ENCODE data around the gene NOC4L.
A peak's percentile ranks its signal among the peaks of the same experiment; 100 is the strongest.

The NOC4L gene

DNA sequence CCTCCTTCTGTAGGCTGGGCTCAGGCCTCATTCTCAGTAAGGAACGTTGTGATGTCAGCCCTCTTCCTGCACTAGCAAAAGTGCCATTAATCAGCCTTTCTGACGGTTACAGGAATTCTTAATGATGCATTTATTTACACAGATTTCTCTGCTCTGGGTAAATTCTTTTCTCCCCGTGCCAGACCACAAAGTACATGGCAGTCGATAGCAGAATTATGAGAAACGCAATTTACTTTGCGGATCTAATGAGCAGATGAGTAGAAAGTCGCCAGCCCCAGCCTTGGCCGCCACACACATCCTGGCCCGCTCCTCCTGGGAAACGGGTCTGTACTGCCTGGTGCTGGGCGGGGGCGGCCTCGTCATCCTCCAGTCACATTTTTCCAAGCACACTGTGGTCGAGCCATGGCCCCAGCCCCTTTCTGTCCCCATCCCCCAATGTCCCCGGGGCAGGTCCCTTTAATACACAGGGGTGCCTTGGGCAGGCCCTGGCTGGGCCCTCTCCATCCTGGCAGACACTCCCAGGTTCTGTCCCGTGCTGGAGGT is 25.9 kb downstream of the NOC4L start:
- DNase-seq, result no peak

DNA sequence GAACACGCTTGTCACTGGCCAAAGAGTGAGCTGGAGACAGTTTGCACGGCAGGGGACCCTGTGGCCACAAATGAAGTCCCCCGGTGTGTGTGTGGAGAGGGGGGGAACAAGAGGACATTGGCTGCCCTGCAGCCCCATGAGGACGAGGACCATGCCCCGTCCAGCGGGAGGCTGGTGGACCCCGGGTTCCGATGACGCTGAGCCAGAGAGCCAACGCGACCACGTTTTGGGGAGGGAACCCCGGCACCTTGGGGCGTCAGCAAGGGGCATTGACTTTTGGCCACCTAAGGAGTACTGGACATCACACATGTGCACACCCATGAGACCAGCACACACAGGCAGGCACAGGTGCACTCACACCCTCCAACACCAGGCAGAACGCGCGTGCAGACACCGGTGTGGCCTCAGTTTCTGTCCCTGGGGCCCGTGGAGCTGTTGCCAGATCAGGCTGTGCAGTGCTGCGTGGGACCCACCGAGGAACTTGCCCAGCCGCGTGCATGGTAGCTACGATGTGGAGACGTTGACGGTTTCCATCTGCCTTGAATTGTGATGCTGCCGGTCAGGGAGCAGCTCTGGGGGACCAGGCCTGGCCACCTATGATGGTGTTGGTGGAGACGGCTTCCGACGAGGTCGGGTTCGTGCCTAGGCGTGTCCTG is 26.5 kb downstream of the NOC4L start:
- DNase-seq, result no peak

DNA sequence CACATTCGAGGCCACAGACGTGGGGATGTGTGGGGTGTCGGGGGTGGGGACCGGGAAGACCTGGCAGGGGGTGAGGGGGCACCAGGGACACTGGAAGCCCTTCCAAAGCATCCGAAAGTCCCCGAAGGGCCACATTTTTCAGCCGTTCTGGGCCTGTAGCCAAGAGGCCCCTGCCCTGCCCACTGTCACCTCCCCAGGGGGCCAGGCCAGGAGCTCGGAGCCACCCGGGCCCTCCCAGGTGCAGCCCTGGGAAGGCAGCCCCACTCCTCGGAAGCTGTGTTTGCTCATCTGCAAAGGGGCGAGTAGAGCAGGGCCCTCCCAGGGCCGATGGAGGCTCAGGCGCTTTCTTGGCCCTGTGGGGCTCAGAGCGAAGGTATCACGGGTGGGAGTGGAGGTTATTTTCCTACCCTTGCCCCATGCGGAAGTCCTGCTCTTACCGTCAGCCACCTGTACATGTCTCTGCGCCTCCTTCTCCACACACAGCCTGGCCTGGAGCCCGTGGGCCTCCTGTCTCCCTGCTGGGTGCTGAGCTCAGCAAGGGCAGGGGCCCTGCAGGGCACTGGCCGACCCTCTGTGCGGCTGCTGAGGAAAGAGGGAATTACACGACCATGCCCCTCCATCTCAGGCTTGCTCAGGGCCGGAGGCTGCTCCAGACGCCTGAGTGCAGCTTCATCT is 27.2 kb downstream of the NOC4L start:
- DNase-seq, result no peak

DNA sequence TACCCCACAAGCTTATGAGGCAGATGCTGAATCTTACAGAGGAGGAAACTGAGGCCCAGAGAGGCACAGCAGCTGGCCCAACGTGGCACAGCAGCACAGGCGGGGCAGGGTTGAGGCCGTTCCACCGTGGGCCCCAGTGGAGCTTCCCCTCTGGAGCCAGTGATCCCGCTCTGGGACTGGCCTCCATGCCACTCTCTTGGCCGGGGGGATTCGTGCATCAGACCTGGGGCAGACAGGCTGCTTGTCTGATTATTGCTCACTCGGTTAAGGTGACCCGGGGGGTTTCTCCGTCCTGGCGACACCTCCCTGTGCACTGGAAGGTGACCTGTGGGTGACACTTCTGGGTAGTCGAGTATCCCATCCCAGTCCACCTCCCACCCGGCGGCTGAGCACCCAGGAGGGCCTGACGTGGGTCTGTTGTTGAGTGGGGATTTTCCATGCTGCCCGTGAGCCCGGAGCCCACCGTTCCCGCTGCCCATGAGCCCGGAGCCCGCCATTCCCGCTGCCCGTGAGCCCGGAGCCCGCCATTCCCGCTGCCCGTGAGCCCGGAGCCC is 27.8 kb downstream of the NOC4L start:
- no peak for DNase-seq

DNA sequence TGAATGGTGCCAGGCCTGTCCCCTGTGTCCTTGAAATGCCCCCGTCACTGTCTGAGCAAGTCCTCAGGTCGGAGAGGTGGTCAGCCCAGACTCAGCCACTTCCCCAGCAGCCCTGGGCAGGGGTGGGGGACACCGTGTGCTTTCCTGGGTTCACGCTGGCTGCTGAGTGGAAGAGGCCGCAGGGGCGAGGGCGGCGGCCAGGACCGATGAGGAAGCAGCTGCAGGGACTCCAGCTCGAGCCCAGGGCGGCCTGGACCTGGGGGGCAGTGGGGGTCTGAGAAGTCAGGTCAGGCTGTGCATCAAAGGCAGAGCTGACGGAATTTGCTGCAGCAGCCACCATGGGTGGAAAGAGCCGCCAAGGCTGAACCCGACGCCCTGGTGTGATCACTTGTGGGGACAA is 28.4 kb downstream of the NOC4L start:
- DNase-seq, result no peak

DNA sequence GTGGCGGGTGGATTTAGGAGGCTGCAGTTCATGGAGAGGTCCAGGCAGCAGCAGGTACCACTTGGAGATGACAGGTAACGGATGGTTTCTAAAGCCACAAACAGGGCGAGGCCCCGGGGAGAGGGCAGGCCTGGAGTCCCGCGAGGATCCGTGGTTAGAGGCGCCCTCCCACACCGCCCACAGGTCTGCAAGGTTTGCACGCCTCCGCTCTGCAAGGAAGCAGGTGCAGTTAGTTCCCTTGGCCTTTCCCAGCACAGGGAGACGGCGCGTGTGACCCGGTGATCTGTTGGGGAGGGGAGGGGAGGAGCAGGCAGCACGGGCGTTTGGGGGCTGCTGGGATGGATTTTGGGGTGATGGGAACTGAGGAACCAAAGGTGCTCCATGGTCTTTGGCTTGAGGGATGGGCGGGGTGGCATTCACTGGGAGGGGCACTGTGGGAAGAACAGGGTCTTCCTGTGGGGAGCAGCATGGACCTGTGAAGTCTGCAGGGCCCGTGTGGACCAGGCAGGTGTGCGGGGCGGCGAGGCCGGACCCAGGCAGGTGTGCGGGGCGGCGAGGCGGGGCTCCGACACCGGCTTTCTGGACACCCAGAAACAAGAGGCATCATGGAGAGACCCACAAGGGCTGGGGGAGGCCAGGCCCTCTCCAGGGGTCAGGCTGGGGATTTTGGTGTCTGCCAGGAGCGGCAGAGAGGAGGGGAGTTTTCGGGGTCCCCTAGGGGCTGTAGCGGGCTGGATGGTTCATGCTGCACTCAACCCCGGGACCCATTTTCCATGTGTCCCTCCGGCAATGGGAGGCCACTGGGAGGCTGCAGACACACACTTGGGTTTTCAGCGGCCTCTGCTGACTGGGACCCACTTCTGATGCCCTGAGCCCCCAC is 29.1 kb downstream of the NOC4L start:
- DNase-seq, result no peak

DNA sequence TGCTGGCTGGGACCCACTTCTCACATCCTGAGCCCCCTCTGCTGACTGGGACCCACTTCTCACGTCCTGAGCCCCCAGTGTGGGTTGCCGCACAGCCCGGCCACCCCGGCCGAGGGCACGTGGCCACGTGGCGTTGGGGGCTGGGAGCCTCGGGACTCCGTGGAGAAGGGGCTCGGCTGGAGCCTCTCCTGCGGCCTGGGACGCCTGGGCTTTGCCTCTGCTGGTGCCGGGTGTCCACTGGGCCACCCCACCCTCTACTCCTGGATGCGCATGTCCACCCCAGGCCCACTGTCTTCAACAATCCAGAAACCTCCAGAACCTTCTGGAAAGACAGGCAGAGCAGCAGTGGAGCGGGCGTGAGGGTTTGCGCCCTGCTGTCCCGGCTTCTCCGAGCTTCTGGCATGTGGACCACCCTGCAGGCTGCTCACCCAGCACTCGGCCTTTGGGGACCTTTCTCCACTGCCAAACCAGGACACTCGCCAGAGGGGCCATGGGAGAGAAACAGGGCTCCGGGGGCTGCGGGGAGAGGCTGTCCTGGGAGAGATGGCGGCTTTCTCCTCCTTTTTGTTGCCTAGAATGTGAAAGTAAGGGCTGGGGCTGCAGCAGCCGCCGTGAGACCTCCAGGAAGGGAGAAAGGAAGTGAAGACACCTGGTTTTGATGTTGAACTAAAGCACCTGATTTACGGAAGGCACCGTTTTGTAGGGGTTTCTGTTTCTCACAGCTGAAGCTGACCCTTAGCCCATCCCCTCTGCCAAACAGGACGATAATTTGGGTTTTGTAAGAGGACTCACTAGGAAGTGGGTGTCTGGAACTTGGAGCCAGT is 30.0 kb downstream of the NOC4L start:
- DNase-seq, result no peak

DNA sequence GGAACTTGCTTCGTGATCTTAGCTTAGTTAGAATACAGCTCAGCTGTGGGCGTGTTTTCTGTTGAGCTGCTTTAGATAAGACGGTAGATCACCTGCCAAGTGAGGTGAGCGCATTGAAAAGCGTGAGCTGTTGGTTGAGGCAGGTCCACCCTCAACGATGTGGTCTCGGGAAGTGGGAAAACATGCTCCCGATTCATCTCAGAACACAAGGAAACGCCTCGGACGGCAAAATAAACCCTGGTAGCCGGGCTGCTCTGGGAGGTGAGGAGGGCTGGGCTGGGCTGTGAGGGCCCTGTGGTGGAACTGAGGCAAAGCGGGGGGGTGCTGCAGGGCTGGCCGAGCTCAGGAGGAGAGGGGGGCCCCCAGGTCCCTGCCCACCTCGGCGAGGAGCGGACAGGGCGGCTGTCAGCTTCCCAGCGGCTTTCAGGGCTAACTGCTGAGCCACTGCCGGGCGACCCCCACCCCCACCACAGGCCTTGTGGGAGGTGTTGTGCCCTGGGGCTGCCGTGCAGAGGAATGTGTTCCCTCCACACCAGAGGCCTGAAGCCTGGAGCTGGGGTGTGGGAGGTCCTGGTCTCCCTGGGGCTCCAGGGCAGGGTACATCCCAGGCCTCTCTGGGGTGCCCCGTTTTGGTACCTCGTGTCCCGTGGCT is 30.7 kb downstream of the NOC4L start:
- no peak for DNase-seq

DNA sequence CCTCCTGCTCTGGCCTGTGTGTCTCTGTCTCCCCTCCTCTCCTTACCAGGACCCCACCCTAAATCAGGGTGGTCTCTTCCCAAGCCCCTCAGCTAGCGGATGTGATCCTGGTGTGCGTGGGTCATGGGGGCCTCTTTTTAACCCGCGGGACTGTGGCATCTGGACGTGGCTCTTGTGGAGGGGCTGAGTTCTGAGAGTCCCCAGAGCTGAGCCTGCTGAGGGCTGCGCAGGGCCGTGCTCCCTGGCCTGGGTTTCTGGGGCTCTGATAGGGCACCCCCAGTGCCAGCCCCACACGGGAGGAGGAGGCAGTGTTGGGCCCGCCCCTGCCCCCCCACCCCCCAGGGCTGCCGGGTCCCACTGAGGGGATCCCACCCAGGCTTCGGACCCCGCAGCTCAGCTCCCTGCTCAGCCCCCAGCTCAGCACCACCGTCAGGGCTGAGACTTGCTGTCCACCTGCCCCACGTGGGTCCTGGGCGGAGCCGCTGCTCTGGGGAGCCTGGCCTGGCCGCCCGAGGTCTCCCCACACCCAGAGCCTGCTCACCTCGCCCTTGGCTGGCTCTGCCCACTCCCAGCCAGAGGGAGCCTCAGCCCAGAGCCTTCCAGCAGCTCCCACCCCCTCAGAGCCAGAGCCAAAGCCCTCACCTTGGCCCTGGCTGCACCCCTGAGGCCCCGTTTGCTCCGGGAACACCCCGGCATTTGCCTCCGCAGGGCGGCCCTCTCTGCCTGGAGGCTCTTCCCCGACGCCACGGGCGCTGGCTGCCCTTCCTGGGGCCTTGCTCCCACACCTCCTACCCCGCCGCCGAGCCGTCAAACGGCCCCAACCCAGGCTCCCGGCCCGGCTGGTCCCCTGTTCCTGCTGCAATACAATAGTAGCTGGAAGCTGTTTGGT is 31.5 kb downstream of the NOC4L start:
- DNase-seq, result no peak

DNA sequence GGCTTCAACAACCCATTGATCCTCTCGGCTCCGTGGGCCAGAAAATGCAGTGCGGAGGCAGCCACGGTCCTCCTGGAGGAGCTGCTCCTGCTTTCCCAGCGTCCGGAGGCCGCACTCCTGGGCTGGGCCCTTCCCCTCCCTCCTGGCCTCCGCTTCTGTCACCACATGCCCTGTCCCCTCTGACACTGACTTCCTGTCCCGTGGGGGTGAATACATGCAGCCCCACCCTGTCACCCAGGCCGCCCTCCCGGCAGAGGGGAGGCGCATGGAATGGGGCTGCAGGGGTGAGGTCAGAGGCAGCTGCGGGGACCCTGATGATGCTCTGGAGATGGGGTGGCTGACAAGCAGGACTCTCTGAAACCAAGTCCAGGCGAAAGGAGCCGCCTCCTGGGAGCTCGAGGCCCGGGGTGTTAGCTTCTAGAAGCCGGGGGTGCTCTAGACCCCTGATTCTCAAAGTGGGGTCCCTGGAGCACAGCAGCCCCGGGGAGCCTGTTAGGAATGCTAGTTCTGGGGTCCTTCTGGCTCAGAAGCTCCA is 32.2 kb downstream of the NOC4L start:
- DNase-seq, result no peak

DNA sequence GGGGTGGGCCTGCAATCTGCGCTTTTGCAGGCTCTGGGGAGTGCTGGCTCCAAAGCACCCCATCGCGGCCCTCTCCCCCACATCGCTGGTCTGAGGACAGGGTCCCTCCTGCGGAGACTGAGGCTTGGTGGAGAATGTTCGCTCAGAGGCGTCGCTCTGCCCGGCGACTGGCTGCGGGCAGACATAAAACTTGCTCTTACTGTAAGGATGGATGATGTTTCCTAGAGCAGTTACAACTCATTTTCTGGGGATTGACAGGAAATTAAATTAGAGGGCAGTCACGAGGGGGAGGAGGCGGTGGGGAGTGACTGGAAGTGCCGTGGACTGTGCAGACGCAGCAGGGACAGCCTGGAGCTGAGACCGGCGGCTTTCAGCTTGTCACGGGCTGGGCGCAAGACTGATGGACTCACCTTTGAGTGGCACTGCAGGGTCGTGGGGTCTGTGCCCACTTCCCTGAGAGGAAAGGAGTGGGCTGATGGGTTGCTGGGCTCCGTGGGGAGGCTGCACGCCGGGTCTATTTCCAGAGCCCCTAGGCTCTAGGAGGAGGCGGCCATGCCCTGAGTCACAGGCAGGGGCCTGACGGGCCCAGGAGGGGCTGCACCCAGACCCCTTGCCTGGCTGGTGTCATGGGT is 32.8 kb downstream of the NOC4L start:
- no peak for DNase-seq

DNA sequence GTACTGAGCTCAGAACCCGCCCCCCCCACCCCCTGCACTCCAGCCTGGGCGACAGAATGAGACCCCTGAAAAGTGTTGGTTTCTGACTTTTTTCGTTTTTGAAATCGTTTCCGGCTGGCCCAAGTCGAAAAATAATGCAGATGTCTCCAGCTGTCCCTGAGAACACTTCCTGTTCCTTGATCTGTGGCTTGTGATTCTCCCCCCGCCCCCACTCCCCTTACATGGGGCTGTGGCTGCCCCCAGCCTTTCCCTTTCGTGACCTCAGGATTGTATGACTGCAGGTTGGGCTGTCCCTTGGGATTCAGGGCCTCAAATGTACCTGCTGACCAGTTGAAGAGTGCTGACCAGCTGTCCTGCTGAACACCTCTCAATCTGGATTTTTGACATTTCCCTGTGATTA is 34.1 kb downstream of the NOC4L start:
- DNase-seq, result no peak

DNA sequence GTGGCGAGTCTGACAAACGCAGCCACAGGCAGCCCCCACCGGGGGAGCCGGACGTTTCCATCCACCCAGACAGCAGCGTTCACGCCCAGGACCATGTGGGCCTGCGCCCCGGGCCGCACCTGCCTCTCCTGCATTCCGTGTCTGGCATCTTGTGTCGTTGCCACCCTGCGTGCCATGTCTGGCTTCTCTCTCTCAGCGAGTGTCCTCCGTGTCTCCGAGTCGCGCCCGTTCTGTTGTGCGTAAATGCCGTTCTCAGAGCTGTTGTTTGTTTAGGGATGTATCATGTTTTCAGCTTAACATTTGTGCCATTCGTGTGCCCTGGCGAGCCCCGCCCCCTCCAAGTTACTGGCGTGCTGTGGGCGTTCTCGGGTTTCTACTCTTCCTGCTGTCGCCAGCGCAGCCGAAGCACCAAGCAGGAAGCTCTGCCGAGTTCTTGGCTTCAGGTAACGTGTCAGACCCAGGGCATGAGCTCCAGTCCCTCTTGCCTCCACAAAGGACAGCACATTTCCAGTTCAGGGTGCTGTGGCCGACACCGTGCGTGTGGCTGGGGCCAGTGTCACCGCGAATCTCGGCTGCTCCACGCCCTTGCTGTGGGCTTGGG is 34.6 kb downstream of the NOC4L start:
- peak; percentile 63 for DNase-seq

DNA sequence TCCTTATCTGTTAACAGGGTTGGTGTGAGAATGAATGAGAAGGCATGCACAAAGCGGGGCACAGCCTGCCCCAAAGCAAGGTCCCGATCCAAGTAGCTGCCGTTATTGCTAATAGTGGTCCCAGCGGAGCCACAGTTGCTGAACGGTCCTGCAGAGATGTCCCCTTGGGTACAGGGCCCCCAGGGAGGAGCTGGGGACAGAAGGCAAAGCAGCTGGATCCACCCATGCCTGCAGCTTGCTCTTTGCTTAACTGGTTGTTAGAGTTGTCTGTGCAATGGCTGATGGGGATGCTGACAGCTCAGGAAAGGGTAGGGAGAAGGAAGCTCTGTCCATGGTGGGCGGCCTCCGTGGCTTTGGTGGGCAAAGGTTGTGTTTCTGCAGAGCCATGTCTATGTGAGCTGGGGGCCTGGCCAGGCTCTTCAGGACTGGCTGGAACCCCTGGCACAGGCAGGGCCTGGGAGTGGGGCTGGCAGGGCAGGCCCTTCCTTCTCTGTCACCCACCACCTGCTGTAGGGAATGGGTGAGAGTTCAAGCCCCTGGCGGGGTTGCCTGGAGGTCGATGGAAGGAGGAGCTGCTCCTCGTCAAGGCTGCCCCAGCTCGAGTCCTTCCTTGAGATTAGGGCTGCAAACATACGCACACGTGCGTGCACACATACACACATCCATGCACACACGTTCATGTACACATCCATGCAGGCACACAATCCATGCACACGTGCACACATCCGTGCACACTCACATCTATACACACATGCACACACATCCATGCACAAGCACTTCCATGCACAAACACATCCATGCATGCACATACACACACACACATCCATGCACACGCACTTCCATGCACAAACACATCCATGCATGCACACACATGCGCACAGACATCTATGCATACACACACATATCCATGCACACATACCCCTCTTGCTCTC is 35.4 kb downstream of the NOC4L start:
- DNase-seq, result no peak

DNA sequence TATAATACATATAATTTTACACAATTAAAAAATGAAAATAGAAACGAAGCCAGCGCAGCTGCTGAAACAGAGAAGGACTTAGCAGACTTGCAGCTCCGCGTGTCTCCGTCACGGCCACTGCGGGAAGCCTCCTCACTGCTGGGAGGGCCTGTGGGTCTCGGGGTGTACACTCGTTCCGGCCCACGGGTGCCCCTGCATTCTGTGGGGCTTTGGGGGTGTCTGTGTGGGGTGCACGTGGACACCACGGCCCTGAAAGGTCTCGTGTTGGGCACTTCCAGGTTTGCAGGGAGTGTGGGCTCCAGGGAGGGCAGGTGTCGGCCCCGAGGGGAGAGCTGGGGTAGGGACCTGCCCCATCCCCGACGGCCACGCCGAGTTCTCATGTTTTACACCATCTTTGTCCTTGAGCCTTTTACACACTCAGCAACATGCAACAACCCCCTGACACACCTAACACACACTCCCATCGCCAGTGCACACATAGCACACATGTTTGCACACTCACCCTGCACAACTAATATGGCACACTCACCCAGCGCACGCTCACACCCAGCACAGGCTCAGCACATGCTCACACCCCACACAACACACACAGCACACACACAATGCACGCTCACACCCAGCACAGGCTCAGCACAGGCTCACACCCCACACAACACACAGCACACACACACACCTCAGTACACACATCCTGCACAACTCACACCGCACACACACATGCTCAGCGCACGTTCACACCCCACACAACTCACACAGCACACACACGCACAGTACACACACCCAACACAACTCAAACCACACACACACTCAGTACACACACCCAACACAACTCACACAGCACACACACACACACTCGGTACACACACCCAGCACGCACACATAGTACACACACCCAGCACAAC is 36.6 kb downstream of the NOC4L start:
- no peak for DNase-seq

DNA sequence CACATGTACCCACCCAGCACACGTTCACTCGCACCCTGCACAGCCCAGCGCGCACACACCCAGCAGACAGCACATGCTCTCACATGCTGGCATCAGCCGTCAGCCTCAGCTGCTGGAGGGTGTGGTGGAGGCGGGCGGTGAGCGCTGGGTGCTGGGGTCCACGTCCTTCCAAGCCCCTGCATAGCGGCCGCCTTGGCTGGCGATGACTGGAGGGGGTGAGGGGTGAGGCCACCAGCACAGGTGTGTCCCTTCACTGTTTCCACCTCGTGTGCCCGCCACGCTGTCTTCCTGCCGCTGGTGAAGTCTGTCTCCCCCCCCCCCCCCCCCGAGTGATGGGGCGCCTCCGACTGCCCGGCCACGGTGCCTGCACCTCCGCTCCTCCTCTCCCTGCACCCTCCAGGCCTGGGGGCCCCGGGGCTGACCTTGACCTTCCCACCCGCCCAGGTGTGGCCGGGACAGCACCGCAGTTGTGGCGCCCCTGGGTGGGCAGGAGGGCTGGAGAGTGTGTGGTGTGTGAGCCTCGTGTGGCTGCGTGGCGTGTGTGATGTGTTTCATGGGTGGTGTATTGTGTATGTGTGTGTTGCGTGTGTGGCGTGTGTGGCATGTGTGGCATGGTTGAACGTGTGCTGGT is 37.4 kb downstream of the NOC4L start:
- DNase-seq, result no peak
